Neural cell (in vitro differentiated cells): Measurements from ENCODE around the gene CDK6. TPM values are rescaled to one million over a fixed set of nuclear protein-coding genes. Genes with fewer than 3 reads are reported as not detected.

Experiments
- H2AFZ ChIP-seq: fragments of 200-600, 300-800 bp; sonication (generic), shearing (Covaris generic); 2 replicates; pipeline ENCODE4 v1.6.0; 2014; ENCODE audit warnings: low read depth, mild to moderate bottlenecking, antibody characterized with exemption, low read length, moderate library complexity
- H3F3A ChIP-seq: fragments of 200-600 bp; shearing (Covaris generic); 2 replicates; pipeline ENCODE4 v1.6.1; 2016; ENCODE audit warnings: mild to moderate bottlenecking, moderate library complexity, mixed read lengths, antibody characterized with exemption, low read length; ENCODE audit not compliant: insufficient read depth, poor library complexity, severe bottlenecking
- H3K27ac ChIP-seq: fragments of 200-600, 300-800 bp; sonication (generic), shearing (Covaris generic); 2 replicates; pipeline ENCODE4 v1.5.1; 2014; ENCODE audit warnings: mild to moderate bottlenecking, low read length, moderate library complexity
- H3K27me3 ChIP-seq: fragments of 300-800, 200-600 bp; sonication (generic), shearing (Covaris generic); 2 replicates; pipeline ENCODE4 v1.6.0; 2014; ENCODE audit warnings: mild to moderate bottlenecking, low read depth, low read length, moderate library complexity; ENCODE audit not compliant: insufficient read depth
- H3K36me3 ChIP-seq: fragments of 300-800, 200-600 bp; sonication (generic), shearing (Covaris generic); 2 replicates; pipeline ENCODE4 v1.5.1; 2014; ENCODE audit warnings: mild to moderate bottlenecking, antibody characterized with exemption, low read length, moderate library complexity; ENCODE audit not compliant: insufficient read depth
- H3K4me2 ChIP-seq: fragments of 300-800, 200-600 bp; sonication (generic), shearing (Covaris generic); 2 replicates; pipeline ENCODE4 v1.6.0; 2014; ENCODE audit warnings: mild to moderate bottlenecking, low read length
- H3K4me3 ChIP-seq: fragments of 300-800, 200-600 bp; sonication (generic), shearing (Covaris generic); 2 replicates; pipeline ENCODE4 v1.5.1; 2014; ENCODE audit warnings: mild to moderate bottlenecking, low read length, moderate library complexity
- H3K79me2 ChIP-seq: fragments of 200-600 bp; shearing (Covaris generic); replicated peaks from 2 replicates; pipeline ENCODE4 v1.6.0; 2014; ENCODE audit warnings: mild to moderate bottlenecking, low read length, moderate library complexity; ENCODE audit not compliant: insufficient read depth
- H3K9ac ChIP-seq: fragments of 300-800, 200-600 bp; sonication (generic), shearing (Covaris generic); 2 replicates; pipeline ENCODE4 v1.6.1; 2016; ENCODE audit warnings: mild to moderate bottlenecking, low read length, mixed read lengths
- H3K9me2 ChIP-seq: fragments of 200-600 bp; shearing (Covaris generic); 2 replicates; pipeline ENCODE4 v1.6.1; 2016; ENCODE audit warnings: mild to moderate bottlenecking, low read length, mixed read lengths; ENCODE audit not compliant: insufficient read depth
- H3K9me3 ChIP-seq: fragments of 200-600, 300-800 bp; sonication (generic), shearing (Covaris generic); 2 replicates; pipeline ENCODE4 v1.6.1; 2016; ENCODE audit warnings: mild to moderate bottlenecking, mixed run types, low read length, moderate library complexity, mixed read lengths
- H4K20me1 ChIP-seq: fragments of 200-600 bp; shearing (Covaris generic); 2 replicates; pipeline ENCODE4 v1.6.1; 2016; ENCODE audit warnings: mild to moderate bottlenecking, mixed run types; ENCODE audit not compliant: insufficient read depth
- EP300 ChIP-seq: fragments of 450-650 bp; conservative IDR thresholded peaks from 2 replicates; pipeline ENCODE4 v1.6.1; 2014; ENCODE audit warnings: antibody characterized with exemption, mild to moderate bottlenecking, moderate library complexity; ENCODE audit not compliant: poor library complexity, severe bottlenecking
- EZH2 ChIP-seq: fragments of 200-600, 300-800 bp; shearing (Covaris generic), sonication (generic); IDR thresholded peaks from 2 replicates; pipeline ENCODE4 v1.6.1; 2014; ENCODE audit warnings: antibody characterized with exemption, low read length, borderline replicate concordance, mild to moderate bottlenecking; ENCODE audit not compliant: insufficient read depth, poor library complexity, severe bottlenecking
- MXI1 ChIP-seq: fragments of 450-650 bp; conservative IDR thresholded peaks from 2 replicates; pipeline ENCODE4 v1.6.1; 2014; ENCODE audit warnings: antibody characterized with exemption, mild to moderate bottlenecking; ENCODE audit not compliant: poor library complexity, severe bottlenecking
- POLR2AphosphoS5 ChIP-seq: IDR thresholded peaks from 2 replicates; pipeline ENCODE4 v1.6.1; 2012
- RAD21 ChIP-seq: fragments of 450-650 bp; conservative IDR thresholded peaks from 2 replicates; pipeline ENCODE4 v1.6.1; 2014; ENCODE audit warnings: antibody characterized with exemption, mild to moderate bottlenecking, moderate library complexity
- SMC3 ChIP-seq: fragments of 450-650 bp; conservative IDR thresholded peaks from 2 replicates; pipeline ENCODE4 v1.6.1; 2014; ENCODE audit warnings: antibody characterized with exemption, mild to moderate bottlenecking, moderate library complexity; ENCODE audit not compliant: poor library complexity
- TAF1 ChIP-seq: IDR thresholded peaks from 2 replicates; pipeline ENCODE4 v1.6.1; 2012; ENCODE audit warnings: low read depth
- polyA plus RNA-seq: library from polyadenylated mRNA; depleted of rRNA; stranded (reverse); fragments of >200 nt; gene quantifications from 2 replicates; pipeline ENCODE4 v1.2.3, GENCODE V29; 2014
- TF ChIP-seq, protein P1 (sequence below): IDR thresholded peaks from 2 replicates; pipeline ENCODE4 v1.6.1; 2012; ENCODE audit warnings: borderline replicate concordance
- TF ChIP-seq, protein P2 (sequence below): fragments of 450-650 bp; IDR thresholded peaks from 2 replicates; pipeline ENCODE4 v1.5.1; 2014; ENCODE audit warnings: antibody characterized with exemption, mild to moderate bottlenecking, moderate library complexity; ENCODE audit not compliant: poor library complexity, severe bottlenecking

The CDK6 gene
- polyA plus RNA-seq, 1 donor from 2014 or later, result 4.1 TPM

DNA sequence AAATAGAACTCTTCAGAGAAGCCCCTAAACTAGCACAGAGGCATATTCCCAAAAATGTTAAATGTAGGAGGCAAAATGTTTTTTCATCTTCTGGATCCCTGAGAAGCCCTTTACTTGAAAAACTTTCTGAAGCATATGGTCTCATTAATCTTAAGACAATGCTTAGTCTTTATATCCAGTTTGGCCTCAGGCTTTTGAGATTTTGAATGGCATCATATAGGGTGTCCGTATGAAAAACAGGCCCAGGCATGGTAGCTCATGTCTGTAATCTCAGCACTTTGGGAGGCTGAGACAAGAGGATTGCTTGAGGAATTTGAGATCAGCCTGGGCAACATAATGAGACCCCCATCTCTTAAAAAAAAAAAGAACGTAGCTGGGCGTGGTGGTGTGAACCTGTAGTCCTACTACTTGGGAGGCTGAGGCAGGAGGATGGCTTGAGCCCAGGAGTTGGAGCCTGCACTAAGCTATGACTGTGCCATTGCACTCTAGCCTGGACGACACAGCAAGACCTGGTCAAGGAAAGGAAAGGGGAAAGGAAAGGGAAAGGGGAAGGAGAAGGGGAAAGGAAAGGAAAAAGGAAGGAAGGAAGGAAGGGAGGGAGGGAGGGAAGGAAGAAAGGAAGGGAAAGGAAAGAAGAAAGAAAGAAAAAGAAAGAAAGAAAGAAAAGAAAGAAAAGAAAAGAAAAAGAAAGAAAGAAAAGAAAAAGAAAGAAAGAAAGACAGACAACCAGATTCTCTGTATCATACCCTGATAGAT is 119.4 kb downstream of the CDK6 start:
- H3K27me3 ChIP-seq, result no peaks in the 10 kb centered on the region
- H3K79me2 ChIP-seq, result no peaks in the 10 kb centered on the region
- H3K9ac ChIP-seq, result no peak overlapping the region
- no peak overlapping the region for H2AFZ ChIP-seq
- H3K36me3 ChIP-seq, result no peaks in the 10 kb centered on the region
- no peak overlapping the region for H3K4me3 ChIP-seq
- no peak overlapping the region for H3K4me2 ChIP-seq
- TF ChIP-seq SMC3 (no peak), RAD21 (no peak), TAF1 (no peak), MXI1 (no peak), POLR2AphosphoS5 (no peak)
- no peaks in the 10 kb centered on the region for H3K9me2 ChIP-seq
- no peaks in the 10 kb centered on the region for H4K20me1 ChIP-seq
- no peaks in the 10 kb centered on the region for H3F3A ChIP-seq
- H3K9me3 ChIP-seq, result no peaks in the 10 kb centered on the region
- H3K27ac ChIP-seq, result no peak overlapping the region

DNA sequence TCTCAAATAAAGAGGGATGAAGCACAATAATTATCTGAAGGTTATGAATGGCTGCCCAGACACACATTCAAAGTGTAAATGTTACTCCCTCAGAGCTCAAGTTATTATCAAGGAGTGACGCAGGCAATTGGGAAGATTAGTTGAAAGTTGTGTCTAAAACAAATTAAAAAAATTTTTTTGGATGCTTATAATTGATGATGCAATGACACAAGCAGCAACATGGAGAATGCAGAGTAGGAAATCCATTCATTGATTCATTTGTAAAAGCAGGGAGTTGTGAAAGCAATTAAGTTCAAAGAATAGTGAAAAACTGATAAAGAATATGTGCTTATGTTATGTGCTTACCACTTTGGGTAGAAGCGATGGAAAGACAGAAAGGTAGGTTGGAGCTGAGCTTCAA is 120.4 kb downstream of the CDK6 start:
- Histone ChIP-seq H3K79me2 (no peaks in the 10 kb centered on the region), H3K4me3 (no peak overlapping the region), H3K36me3 (no peaks in the 10 kb centered on the region), H3K27me3 (no peaks in the 10 kb centered on the region), H3K27ac (no peak overlapping the region), H4K20me1 (no peaks in the 10 kb centered on the region), H3K9me2 (no peaks in the 10 kb centered on the region), H3K4me2 (no peak overlapping the region), H3K9me3 (no peaks in the 10 kb centered on the region), H2AFZ (no peak overlapping the region), H3F3A (no peaks in the 10 kb centered on the region), H3K9ac (no peak overlapping the region)
- TF ChIP-seq MXI1 (no peak), SMC3 (no peak), EP300 (no peak), RAD21 (no peak), TAF1 (no peak), EZH2 (no peak), POLR2AphosphoS5 (no peak)
- TF ChIP-seq, protein P1, sequence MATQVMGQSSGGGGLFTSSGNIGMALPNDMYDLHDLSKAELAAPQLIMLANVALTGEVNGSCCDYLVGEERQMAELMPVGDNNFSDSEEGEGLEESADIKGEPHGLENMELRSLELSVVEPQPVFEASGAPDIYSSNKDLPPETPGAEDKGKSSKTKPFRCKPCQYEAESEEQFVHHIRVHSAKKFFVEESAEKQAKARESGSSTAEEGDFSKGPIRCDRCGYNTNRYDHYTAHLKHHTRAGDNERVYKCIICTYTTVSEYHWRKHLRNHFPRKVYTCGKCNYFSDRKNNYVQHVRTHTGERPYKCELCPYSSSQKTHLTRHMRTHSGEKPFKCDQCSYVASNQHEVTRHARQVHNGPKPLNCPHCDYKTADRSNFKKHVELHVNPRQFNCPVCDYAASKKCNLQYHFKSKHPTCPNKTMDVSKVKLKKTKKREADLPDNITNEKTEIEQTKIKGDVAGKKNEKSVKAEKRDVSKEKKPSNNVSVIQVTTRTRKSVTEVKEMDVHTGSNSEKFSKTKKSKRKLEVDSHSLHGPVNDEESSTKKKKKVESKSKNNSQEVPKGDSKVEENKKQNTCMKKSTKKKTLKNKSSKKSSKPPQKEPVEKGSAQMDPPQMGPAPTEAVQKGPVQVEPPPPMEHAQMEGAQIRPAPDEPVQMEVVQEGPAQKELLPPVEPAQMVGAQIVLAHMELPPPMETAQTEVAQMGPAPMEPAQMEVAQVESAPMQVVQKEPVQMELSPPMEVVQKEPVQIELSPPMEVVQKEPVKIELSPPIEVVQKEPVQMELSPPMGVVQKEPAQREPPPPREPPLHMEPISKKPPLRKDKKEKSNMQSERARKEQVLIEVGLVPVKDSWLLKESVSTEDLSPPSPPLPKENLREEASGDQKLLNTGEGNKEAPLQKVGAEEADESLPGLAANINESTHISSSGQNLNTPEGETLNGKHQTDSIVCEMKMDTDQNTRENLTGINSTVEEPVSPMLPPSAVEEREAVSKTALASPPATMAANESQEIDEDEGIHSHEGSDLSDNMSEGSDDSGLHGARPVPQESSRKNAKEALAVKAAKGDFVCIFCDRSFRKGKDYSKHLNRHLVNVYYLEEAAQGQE, result no peak
- TF ChIP-seq, protein P2, sequence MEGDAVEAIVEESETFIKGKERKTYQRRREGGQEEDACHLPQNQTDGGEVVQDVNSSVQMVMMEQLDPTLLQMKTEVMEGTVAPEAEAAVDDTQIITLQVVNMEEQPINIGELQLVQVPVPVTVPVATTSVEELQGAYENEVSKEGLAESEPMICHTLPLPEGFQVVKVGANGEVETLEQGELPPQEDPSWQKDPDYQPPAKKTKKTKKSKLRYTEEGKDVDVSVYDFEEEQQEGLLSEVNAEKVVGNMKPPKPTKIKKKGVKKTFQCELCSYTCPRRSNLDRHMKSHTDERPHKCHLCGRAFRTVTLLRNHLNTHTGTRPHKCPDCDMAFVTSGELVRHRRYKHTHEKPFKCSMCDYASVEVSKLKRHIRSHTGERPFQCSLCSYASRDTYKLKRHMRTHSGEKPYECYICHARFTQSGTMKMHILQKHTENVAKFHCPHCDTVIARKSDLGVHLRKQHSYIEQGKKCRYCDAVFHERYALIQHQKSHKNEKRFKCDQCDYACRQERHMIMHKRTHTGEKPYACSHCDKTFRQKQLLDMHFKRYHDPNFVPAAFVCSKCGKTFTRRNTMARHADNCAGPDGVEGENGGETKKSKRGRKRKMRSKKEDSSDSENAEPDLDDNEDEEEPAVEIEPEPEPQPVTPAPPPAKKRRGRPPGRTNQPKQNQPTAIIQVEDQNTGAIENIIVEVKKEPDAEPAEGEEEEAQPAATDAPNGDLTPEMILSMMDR, result no peak
